BJ (cell line): Measurements from ENCODE around the gene PDE4D. TPM values are rescaled to one million over a fixed set of nuclear protein-coding genes. Genes with fewer than 3 reads are reported as not detected.
"Not testable (repeated sequence)": the region's sequence is repeated elsewhere in the genome, so short reads cannot be mapped to it uniquely, and the experiment has no call there.

Experiments used
- CTCF ChIA-PET: fragments of 350-600 bp; formaldehyde crosslinking; extraction: SDS; loops from one replicate; lab custom pipeline; 2021; ENCODE audit warnings: antibody characterized with exemption, inconsistent platforms; lab: Yijun Ruan, JAX
- POLR2A ChIA-PET: fragments of 300-600 bp; sonication (Branson Sonifier 250); formaldehyde crosslinking; extraction: SDS; loops from one replicate; lab custom pipeline; 2021; ENCODE audit warnings: antibody characterized with exemption; lab: Charles Lee
- DNase-seq: peaks from one replicate; pipeline ENCODE4 v3.0.0-alpha.2; 2011; ENCODE audit warnings: low read depth
- H3K27me3 ChIP-seq: 2 replicates; pipeline ENCODE4 v1.6.0; 2011; ENCODE audit warnings: low read length; ENCODE audit not compliant: control insufficient read depth, insufficient read depth
- H3K36me3 ChIP-seq: 2 replicates; pipeline ENCODE4 v1.5.1; 2011; ENCODE audit warnings: low read length; ENCODE audit not compliant: control insufficient read depth, insufficient read depth
- H3K4me3 ChIP-seq: 2 replicates; pipeline ENCODE4 v1.5.1; 2011; ENCODE audit warnings: low read depth, mild to moderate bottlenecking, control low read depth, low read length
- polyA plus RNA-seq: library from polyadenylated mRNA; depleted of rRNA; stranded (reverse); fragments of >200 nt; gene quantifications from 2 replicates; pipeline ENCODE4 v1.2.3, GENCODE V29; 2011
- TF ChIP-seq, protein P1 (sequence below): IDR thresholded peaks from 2 replicates; pipeline ENCODE4 v1.5.1; 2011; ENCODE audit warnings: low read depth, mild to moderate bottlenecking, control low read depth, inconsistent platforms, low read length, moderate library complexity; ENCODE audit not compliant: insufficient read depth

Gene PDE4D
- polyA plus RNA-seq, 1 experiment, result 2.8 TPM

DNA sequence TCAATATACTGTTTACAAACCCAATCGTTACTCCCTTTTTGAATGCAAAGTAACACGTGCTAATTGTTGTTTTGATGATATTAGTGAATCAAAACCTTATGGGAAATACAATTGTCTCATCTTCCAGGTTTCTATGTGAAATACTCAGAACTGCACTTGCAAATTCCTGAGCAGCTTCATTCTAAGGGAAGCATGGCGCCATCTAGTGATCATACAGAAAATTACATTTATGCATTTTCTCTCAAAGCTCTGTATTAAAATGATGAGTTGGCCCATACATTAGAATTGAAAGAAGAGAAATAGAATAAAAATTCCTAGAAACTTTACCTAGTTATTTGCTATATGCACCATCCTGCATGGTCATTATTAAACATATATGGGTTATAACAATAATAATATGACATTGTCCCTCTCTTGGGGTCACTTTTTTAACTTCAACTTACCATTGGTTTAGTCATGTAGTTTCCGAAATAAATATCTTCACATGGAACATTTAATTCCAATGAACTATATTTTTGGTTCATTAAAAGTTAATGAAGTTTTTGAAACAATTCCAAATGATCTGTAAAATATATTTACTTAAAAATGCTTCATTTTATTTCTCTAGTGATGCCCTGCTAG lies 220.0 kb downstream of the PDE4D start:
- Histone ChIP-seq H3K4me3 (no peak overlapping the region), H3K27me3 (no peaks in the 10 kb centered on the region), H3K36me3 (no peaks in the 10 kb centered on the region)
- POLR2A ChIA-PET, result no interaction called here
- TF ChIP-seq, protein P1, sequence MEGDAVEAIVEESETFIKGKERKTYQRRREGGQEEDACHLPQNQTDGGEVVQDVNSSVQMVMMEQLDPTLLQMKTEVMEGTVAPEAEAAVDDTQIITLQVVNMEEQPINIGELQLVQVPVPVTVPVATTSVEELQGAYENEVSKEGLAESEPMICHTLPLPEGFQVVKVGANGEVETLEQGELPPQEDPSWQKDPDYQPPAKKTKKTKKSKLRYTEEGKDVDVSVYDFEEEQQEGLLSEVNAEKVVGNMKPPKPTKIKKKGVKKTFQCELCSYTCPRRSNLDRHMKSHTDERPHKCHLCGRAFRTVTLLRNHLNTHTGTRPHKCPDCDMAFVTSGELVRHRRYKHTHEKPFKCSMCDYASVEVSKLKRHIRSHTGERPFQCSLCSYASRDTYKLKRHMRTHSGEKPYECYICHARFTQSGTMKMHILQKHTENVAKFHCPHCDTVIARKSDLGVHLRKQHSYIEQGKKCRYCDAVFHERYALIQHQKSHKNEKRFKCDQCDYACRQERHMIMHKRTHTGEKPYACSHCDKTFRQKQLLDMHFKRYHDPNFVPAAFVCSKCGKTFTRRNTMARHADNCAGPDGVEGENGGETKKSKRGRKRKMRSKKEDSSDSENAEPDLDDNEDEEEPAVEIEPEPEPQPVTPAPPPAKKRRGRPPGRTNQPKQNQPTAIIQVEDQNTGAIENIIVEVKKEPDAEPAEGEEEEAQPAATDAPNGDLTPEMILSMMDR, result peak; percentile 77
- no peak for DNase-seq
- CTCF ChIA-PET, result interaction anchor here (0.6 to 3.5 kb wide), 12 partner anchors 9 to 281 kb away, joined by 3 to 37 read pairs (median 4); no protein-coding TSS in a partner anchor

DNA sequence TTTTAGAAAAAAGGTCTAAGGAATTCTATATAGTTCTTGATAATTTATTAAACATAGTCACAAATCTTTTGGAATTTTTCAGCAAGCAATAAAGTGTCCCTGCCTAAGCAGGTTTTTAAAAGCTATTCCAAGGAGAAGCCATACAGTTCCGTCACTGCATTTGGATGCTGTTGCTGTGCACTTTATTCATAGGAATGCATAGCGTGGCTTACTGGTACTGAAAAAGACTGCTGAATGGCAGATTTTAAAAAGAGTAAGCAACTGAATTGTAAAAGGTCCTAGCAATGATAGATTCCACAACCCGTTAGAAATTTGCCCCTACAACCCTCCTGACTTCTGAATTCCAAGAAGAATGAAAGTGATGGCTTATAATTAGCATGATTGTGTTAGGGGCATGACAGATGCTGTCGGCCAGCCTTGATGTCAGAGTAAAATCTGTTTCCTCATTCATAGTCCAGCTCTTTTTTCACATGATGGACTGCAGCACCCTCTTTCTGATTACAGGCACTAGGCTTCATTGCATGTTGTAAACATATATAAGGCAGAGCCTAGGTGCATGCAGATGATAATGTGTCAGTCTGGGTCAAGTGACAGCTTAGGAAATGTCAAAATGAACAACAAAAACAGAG lies 227.0 kb downstream of the PDE4D start:
- H3K4me3 ChIP-seq, result no peak overlapping the region
- CTCF ChIA-PET, result interaction anchor here (1.4 kb wide), 1 partner anchor 161 kb away, joined by 9 read pairs; no protein-coding TSS in a partner anchor
- DNase-seq, result no peak
- TF ChIP-seq, protein P1, result no peak
- H3K27me3 ChIP-seq, result no peaks in the 10 kb centered on the region
- no peaks in the 10 kb centered on the region for H3K36me3 ChIP-seq
- POLR2A ChIA-PET, result no interaction called here

DNA sequence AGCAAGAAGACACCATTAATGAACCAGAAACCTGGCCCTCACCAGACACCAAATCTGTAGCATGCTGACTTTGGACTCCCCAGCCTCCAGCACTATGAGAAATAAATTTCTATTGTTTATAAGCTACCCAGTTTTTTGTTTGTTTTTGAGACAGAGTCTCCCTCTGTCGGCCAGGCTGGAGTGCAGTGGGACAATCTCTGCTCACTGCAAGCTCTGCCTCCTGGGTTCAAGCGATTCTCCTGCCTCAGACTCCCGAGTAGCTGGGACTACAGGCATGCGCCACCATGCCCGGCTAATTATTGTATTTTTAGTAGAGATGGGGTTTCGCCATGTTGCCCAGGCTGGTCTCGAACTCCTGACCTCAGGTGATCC lies 227.7 kb downstream of the PDE4D start:
- POLR2A ChIA-PET, H3K36me3 ChIP-seq, H3K4me3 ChIP-seq, DNase-seq, H3K27me3 ChIP-seq: not testable (repeated sequence)
- CTCF ChIA-PET, result interaction anchor here (1.4 kb wide), 1 partner anchor 160 kb away, joined by 9 read pairs; no protein-coding TSS in a partner anchor

DNA sequence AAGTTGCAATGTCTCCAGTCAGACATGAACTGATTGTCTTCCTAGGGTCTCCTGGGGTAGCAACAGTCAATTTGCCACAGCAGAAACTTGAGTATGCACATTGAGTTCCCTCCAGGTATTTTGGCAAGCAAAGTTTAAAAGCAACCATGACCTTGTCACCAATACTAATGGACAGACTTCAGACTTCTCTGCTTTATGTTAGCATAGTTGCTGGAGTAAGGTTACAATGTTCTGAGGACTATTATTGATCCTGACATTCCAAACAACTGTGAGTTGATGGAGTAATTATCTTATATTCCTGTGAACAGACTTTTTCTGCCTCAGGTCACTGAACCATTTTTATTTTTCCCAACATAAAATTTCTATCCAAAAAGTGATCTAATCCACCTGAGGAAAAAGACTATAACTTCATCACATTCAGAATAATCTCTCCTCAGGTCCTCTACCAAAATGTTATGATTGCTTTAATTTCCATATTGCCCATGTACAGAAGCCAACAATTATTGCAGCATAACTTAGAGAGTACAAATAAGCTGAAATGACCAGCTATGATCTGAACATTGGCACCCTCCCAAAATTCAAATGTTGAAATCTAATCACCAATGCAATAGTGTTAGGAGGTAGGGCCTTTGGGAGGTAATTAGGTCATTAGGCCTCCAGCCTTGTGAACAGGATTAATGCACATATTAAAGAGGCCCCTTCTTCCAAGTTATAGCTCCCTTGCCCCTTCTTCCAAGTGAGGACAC lies 228.3 kb downstream of the PDE4D start:
- no peak for DNase-seq
- TF ChIP-seq, protein P1, result no peak
- ChIA-PET POLR2A (no interaction called here), CTCF (interaction anchor here (0.9 to 1.4 kb wide), 2 partner anchors 8 to 159 kb away, joined by 3 to 9 read pairs; no protein-coding TSS in a partner anchor)
- no peaks in the 10 kb centered on the region for H3K27me3 ChIP-seq
- no peak overlapping the region for H3K4me3 ChIP-seq
- H3K36me3 ChIP-seq, result no peaks in the 10 kb centered on the region

DNA sequence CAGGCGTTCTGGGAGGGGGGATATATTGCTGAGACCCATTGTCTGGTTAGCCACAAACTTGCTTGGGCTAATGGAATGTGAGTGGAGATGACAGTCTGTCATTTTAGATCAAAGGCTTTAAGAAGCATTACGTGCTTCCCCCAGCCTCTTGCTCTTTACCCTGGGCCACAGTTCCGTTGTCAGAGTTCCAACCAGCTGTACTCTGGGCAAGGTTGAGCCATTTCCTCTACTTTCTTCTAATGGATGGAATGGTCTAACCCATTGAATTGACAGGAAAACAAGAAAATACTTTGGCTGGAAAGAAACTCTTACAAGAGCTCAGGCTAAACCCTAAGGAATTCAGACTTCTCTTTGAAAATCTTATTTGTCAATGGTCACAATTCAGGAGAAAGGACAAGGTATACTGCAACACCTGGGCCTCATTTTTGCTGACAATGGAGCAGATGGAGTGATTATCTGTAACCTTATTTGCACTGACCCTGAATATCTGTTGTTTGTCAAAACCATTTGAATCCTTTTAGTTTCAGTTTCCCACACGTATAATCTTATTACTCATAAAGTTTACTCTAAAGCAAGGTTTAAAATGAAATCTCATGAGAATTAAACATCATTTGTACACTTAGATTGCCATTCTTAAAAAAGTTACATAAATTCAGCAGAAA lies 231.4 kb downstream of the PDE4D start:
- no peak overlapping the region for H3K4me3 ChIP-seq
- no peaks in the 10 kb centered on the region for H3K27me3 ChIP-seq
- CTCF ChIA-PET, result interaction anchor here (0.6 to 5.7 kb wide), 7 partner anchors 10 to 272 kb away, joined by 3 to 40 read pairs (median 4); no protein-coding TSS in a partner anchor
- DNase-seq, result no peak
- POLR2A ChIA-PET, result no interaction called here
- H3K36me3 ChIP-seq, result no peaks in the 10 kb centered on the region
- TF ChIP-seq, protein P1, result no peak
